ENCODE measurements around the gene GRM4. TPM values are rescaled to one million over a fixed set of nuclear protein-coding genes. Genes with fewer than 3 reads are reported as not detected.
A peak's percentile ranks its signal among the peaks of the same experiment; 100 is the strongest.
"Not testable (repeated sequence)": the region's sequence is repeated elsewhere in the genome, so short reads cannot be mapped to it uniquely, and the experiment has no call there.

The GRM4 gene
- total RNA-seq, 1 experiment from 2014 or later: not detected

DNA sequence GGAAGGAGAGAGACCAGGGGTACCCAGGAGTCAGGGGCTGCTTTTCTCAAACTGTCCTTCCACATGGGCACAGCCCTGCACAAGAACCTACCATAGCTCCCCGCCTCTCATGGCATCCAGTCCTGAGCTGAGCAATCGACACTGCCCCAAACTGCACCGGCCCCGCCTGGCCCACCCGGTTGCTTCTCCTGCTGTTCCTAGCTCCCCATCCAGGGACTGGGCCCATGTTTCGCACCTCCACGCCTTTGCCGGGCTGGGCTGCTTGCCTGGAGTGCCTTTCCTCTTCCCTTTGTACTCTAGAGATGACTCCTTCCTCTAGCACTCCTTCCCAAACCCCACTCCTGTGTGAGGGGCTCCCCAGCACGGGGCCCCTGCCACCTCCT lies 123.0 kb downstream of the GRM4 start:
- no peak for DNase-seq (ENCODE audit: low spot score)

DNA sequence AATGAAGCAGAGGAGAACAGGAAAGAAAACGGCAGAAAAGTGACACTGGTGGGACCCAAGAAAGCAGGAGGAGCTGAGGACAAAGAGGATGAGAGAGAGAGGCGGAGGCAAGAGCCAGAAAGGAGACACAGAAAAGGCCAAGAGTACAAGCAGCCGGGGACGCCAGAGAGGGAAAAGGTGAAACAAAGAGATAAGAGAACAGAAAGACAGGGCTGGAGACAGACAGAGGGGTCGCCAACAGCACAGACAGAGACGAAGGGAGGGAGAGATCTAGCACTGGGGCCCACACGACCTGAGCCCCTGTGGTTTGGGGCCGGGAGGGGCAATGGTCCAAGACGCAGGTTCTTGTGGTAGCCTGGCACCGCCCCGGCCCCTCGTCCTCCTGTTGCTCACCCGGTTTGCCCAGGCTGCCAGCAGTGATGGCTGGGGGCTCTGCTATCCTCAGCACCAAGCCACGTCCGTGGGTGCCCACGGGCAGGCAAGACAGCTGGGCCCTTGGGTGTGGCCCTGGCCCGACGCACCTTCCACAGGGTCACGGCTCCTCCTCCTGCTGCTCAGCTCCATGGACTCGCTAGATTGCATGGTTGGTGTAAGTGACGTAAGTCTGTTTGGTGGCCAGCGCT lies 123.5 kb downstream of the GRM4 start:
- DNase-seq (ENCODE audit: low spot score): no peak

DNA sequence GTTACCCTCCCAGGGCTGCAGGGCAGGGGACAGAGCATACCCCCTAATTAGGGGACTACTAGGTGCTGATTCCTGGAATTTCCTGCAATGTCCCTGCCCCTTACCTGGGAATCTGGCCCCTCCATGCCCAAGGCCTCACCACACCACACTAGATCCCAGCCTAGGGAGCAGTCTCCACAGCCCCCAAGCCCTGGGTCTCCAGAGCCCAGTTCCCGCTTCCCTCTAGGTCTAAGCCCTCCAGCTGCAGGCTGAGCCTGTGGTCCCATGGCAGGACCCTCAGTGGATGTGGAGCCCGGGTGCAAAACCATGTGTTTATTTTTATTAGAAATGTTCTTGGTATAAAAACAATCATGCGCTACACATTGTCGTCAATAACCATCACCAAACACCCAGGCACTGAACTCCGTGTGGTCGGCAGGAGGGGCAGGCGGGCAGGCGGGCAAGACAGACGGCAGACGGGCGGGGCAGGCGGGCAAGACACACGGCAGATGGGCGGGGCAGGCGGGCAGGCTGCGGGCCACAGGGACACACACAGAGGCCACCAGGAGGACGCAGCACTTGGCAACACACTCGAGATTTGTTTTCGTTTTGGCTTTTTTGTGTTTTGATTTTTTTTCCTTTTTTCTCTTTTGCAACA lies 124.2 kb downstream of the GRM4 start:
- DNase-seq (ENCODE audit: low spot score): peak; percentile 19

DNA sequence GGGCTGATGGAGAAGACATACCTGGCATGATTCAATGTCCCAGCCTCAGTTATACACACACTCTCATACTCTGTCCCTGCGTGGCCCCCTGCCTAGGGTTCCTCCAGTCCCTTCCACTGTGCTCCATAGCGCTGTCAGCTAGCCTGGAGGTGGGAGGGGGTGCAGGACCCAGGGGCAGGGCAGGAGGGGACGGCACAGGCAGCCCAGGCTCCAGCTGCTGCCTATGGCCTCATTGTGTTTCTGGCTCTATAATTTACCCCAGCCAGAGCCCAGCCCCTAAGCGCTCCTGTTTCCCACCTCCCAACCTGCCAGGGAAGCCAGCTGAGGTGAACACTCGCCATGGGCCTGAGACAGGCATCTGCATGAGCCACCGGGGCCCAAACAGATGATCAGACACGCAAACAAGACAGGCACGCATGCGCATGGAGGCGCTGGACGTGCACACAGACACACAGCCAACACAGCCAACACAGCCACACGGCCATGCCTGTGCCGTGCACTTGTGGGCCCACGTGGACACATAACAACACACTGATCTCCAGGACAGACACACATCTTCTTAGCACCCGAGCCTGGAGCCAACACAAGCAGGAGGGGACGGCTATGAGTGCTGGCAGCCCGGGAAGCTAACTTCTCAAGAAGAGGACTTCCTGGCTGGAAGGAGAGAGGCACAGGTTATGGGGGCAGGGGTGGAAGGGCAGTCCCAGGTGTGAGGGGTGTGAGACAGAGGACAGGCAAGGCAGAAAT lies 124.9 kb downstream of the GRM4 start:
- no peak for DNase-seq (ENCODE audit: low spot score)

DNA sequence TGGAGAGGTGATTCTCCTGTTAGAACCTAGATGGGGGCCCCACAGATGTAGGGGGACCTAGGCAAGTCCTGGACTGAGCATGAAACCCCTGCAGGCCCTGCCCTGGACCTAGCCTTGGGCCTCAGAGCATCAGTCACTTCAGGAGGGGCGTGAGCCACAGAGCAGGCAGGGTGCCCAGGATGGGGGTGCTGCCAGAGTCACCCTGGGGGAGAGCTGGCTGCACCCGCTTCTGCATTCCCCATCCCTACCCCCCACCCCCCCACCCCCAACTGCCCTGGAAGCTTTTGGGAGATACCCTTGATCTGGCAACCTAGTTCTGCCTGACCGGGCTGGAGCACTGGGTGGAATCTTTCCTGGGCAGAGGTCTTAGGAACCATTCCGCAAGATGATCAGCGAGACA lies 125.6 kb downstream of the GRM4 start:
- no peak for DNase-seq (ENCODE audit: low spot score)

DNA sequence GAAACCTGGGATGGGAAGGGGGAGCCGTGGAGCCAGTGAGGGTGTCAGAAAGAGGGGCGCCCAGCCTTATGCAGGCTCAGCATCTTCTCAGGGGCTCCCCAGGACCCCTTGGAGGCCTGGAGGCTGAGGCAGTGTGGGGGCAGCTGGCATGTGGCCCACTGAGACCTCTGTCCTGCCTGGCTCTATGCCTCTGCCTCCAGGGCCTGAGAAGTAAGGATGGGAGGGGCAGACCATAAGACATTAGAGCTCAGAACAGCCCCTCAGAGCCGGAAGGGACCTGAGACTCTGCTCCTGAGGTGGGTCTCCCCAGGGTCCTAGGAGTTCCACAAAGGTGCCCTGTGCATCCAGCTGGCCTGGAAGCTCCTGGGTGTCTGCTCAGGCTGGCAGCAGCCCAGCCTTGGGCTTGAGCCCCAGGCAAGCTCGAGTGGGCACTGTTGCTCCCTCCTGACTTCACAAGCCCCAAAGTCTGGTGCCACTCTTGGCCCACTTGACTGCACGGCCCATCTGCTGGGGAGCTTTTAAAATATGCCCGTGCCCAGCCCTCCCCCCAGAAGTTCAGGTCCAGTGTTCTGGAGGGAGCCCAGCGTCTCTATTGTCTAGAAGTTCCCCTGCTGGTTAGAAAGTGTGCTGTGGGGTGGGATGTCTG lies 126.8 kb downstream of the GRM4 start:
- DNase-seq (ENCODE audit: low spot score): no peak

DNA sequence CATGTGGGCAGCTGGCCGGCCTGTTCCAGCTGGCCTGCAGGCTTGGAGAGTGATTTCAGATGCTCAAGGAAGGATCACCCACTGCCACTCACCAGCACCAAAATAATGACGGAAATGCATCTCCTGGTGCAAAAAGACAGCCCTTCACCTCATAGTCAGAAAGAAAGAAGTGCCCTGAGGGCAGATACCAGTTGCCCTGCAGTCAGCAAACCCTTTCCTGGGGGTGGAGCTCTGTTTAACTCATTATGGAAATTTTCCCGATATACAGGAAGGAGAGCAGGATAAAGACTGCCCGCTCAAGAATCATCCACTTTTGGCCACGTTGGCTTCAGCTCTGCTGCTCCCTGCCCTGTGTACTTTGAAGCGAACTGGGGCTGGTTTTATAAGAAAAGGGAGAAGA lies 127.9 kb downstream of the GRM4 start:
- no peak for DNase-seq (ENCODE audit: low spot score)

DNA sequence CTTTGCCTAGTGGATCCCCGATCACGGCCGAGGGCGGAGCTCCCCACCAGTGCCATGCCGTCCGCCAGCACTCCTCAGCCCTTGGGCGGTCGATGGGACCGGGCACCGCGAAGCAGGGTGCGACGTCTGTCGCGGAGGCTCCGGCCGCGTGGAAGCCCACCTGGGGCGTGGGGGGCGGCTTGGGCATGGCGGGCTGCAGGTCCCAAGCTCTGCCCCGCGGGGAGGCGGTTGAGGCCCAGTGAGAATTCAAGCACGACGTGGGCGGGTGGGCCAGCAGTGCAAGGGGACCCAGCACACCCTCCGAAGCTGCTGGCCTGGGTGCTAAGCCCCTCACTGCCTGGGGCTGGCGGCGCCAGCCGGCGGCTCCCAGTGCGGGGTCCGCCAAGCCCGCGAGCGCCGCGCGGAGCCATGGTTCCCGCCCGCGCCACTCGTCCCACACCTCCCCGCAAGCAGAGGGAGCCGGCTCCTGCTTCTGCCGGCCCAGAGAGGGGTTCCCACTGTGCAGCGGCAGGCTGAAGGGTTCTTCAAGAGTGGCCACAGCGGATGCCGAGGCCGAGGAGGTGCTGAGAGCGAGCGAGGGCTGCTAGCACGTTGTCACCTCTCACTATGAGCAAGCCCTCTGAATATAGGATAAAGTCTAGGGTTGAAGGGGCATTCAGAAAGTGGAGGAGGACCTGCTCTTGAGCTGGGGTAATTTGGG lies 128.6 kb downstream of the GRM4 start:
- DNase-seq (ENCODE audit: low spot score): no peak

DNA sequence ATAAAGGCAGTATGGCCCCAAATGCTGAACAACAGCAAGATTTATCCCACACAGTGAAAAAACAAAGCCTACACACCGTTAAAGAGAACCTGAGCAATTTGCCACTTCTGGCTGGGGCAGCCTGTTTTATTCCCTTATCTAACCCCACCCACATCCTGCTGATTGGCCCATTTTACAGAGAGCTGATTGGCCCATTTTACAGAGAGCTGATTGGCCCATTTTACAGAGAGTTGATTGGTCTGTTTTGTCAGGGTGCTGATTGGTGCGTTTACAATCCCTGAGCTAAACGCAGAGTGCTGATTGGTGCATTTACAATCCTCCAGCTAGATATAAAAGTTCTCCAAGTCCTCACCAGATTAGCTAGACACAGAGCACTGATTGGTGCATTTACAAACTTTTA lies 129.3 kb downstream of the GRM4 start:
- not testable (repeated sequence) for DNase-seq (ENCODE audit: low spot score)

DNA sequence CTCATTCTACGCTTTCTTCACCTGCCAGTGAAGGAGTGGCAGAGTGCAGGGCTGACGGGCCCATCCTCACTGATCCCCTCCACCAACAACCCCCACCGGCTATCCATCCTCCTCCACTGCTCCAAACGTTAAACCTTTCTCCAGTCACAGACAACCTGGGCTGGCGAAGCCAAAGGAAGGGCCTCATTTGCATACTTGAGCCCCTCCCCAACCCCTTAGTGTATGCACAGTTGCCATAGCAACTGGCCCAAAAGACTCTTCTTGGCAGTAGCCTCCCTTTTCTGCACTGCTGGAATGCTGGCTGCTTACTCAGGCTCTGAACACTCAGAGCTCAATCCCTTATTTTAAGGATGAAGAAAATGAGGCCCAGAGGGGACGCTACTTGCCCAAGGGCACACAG lies 130.3 kb downstream of the GRM4 start:
- DNase-seq (ENCODE audit: low spot score): no peak

DNA sequence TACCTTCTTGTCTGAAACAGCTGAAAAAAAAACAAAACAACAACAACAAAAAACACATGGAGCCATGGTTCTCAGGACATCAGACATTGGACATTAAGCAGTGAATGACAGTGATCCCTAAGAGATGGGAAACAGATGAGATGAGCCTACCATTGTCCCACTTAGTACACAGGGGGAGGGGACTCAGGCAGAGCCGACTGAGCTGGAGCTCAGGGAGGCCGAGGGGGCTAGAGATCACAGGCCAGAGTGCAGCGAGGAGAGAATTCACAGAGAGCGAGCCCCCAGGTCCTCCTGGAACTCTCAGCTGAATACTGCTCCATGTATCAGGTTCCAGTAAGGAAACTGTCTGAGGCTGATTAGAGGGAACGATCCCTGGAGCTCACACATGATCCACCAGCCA lies 134.6 kb downstream of the GRM4 start:
- no peak for DNase-seq (ENCODE audit: low spot score)

DNA sequence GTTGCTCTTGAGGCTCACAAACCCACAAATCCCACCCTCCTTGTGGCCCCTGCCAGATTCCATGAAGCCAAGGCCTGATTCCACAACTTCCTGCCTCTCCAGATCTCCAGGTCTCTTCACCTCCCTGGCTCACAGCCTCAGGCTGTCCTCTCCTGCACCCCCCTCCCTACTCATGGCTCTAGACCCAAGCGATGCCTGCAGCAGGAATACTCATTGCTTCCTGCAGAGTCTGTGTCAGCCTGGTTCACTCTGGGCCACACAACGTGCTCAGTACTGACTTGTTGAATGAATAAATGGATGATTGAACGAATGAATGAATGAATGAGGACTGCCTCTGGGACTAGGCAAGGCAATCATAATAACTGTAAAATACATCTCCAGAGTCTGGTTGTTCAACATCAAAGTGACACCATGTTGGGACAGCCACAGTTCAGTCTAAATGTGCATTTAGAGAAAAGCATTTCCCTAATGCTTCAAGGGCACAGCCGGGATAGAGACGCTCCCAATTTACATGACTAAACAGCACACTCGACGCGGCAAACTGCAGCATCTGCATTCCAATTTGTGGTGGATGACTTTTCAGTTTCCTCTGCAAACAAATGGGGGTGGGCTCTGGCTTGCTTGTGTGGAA lies 139.9 kb downstream of the GRM4 start:
- DNase-seq (ENCODE audit: low spot score): no peak

DNA sequence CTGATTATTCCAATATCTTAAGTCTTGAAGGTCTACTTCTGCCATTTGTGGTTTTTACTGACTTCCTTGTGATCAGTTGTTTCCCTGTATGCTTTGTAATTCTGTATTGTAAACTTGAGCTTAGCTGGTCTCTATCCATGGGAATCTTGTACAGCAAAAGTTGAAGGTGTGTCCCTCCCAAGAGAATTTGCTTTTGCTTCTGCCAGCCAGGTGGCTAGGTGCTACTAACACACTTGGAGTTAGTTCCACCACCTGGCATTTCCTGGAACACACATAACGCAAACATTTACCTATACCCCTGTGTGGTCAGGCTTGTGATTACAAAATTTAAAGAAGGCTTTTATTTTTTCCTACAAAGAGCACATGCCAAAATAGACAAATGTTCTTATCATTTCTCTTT lies 141.2 kb downstream of the GRM4 start:
- no peak for DNase-seq (ENCODE audit: low spot score)

DNA sequence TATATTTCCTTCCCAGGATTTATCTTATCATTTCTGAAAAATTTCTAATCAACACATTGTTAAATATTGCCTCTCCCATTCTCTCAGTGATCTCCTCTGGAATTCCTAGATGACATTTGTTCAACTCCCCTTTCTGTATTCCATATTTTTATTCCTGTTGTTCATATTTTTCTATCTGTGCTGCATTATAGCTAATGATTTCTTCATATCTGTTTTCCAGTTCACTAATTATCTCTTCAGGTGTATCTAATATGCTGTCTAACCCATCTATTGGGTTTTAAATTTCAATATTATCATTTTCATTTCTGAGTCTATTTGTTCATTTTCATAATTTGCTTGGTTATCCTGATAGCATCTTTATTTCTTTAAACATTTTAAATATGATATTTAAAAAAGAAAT lies 141.9 kb downstream of the GRM4 start:
- no peak for DNase-seq (ENCODE audit: low spot score)

DNA sequence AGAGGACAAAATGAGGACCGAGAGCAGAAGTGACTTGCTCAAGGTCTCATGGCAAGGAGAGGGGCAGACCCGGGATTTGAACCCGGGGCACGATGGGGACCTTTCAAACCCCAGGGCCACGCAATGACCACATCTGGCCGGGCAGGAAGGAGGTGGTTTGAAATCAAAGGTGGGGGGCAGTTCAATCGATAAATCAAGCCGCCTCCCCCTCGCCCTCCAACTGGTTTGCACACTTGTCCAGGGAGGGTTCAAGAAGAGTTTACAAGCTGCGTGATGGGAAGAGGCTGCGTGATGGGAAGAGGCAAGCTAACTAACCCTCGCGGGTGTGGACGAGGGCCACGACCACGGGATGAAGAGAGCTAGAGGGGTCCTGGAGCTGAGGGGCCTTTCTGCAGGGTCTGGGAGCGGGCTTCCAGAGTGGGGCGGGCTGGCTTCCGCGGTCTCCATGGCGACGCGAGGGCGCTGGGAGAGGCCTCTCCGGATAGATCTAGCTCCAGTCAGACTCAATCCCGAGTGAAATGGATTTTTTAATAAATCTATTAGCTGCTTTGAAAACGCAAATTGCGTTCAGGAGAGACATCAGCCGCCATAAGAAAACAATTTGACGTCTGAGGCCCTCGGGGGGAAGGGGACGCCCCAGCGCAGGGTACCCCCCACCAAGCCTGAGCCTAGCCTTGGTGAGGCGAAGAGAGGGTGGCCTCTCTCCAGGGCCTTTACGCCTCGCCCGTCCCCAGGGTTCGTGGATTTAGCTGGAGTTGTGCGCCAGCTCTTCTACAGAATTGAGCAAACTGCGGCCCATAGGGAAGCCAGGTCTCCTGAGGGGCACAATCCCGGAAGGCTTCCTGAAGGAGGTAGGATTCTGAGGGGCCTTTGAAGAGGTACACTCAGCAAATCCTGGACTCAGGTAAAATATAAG lies 143.9 kb downstream of the GRM4 start:
- no peak for DNase-seq (ENCODE audit: low spot score)

DNA sequence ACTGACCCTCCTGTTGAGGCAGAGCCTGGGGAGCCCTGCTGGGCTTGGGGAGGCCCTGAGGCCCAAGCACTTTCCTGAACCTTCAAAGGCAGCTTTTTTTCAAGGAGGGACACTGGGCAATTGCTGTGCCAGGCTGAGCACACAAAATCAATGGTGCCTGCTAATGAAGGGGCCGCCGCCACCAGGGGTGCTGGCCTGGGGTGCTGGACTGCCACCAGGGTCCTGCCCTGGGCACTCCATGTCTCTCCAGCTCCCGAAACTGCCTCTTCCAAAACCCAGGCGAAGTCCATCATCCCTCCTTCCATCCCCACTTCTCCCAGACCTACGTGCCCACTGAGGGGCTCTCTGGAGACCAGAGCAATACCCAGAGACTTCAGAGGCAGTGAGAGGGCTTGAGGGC lies 145.6 kb downstream of the GRM4 start:
- DNase-seq (ENCODE audit: low spot score): no peak

DNA sequence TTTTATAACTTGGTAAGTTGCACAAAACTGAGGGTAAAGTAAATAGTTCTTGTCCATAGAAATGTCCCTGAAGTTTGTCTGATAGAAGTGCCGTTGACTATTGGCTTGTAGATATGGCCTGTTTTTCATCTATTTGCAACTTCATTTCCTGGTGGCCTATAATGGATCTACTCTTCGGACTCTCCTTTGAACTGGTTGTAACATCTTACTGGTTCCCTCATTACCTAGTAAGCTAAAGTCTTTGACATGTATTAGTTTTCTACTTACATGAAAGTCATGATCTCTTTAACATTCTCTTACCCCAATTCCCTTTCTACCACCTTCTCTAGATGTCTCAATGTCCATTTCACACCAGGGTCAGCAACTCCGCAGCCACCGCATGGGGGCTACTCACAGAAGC lies 146.3 kb downstream of the GRM4 start:
- no peak for DNase-seq (ENCODE audit: low spot score)

DNA sequence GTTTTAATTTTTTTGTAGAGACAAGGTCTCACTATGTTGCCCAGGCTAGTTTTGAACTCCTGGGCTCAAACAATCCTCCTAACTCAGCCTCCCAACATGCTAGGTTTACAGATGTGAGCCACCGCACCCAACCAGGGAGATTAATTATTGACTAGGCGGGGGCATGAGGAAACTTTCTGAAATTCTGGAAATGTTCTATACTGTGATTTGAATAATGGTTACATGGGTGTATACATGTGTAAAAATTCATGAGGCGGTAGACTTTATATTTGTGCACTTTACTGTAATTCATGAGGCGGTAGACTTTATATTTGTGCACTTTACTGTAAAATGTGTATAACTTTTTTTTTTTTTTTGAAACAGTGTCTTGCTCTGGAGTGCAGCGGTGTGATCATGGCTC lies 147.2 kb downstream of the GRM4 start:
- DNase-seq (ENCODE audit: low spot score): no peak

DNA sequence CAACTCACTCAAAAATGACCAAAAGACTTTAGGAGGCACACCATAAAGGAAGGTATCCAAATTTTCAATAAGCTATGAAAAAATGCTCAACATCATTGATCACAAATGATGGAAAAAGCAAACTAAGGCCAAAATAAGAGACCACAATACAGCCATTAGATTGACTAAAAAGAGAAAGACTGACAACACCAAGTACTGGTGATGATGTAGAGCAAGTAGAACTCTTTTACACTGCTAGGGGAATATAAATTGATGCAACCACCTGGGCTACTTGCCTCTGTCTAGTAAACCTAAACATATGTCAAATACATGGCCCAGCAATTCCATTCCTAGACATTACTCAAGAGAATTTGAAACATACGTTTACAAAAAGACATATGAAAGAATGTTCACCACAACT lies 148.6 kb downstream of the GRM4 start:
- no peak for DNase-seq (ENCODE audit: low spot score)

DNA sequence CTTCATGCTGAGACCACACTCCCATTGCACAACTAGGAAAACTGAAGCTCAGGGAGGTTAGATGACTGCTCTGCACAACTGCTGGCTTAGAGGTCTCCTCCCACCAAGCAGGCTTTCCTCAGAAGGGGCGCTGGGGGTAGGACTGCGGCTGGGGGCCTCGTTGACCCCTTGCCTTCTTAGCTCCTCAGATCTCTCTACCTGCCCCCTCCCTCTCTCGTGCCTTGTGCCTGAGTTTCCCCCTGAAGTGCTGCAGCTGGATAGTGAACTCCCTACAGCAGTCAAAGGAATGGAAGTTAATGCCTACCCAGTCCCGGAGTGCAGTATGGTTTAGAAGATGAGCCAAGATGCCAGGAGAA lies 149.8 kb downstream of the GRM4 start:
- DNase-seq (ENCODE audit: low spot score): no peak

Measured in H4 (cell line).